NCI-H2107 treated with DMSO at 0.1 percent for 48 hours (cell line): ENCODE data around the gene NUDT4B.
"Not testable (repeated sequence)": the region's sequence is repeated elsewhere in the genome, so short reads cannot be mapped to it uniquely, and the experiment has no call there.

Source experiments
- DNase-seq: peaks from one replicate; lab custom pipeline; 2025; ENCODE audit not compliant: unreplicated experiment; lab: John Stamatoyannopoulos, UW

Gene NUDT4B

DNA sequence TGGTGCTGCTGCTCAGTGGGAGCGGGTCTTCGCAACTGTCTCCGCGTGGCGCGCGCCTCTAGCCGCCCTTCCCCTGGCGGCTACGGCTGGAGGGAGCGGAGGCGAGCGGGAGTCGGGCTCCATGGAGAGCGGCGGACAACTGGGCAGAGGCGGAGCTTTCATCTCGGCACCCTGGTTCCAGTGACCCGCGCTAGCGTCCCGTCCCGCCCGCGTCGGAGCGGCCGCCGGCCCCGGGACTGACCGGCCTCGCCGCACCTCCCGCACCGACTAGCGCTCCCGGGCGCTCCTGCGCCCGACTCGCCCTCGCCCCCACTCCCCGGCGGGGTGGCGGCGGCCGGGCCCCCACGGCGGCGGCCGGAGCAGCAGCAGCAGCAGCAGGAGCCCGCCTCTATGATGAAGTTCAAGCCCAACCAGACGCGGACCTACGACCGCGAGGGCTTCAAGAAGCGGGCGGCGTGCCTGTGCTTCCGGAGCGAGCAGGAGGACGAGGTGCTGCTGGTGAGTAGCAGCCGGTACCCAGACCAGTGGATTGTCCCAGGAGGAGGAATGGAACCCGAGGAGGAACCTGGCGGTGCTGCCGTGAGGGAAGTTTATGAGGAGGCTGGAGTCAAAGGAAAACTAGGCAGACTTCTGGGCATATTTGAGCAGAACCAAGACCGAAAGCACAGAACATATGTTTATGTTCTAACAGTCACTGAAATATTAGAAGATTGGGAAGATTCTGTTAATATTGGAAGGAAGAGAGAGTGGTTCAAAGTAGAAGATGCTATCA lies at the start of gene NUDT4B:
Gene NUDT4B (plus strand): TSS at position 212 of the 772 bp plus-strand sequence. CDS start 179 bp downstream, at position 391.
- not testable (repeated sequence) for DNase-seq

GRCh38 chr1:148699357-148699756 lies 49.2 kb upstream of the NUDT4B start:
- DNase-seq = not testable (repeated sequence)

- DNase-seq = not testable (repeated sequence)
These were observed 46.3 kb upstream of the NUDT4B start for GRCh38 chr1:148702242-148702641.

- not testable (repeated sequence) for DNase-seq
These were observed 44.5 kb upstream of the NUDT4B start for GRCh38 chr1:148703973-148704591.

DNA sequence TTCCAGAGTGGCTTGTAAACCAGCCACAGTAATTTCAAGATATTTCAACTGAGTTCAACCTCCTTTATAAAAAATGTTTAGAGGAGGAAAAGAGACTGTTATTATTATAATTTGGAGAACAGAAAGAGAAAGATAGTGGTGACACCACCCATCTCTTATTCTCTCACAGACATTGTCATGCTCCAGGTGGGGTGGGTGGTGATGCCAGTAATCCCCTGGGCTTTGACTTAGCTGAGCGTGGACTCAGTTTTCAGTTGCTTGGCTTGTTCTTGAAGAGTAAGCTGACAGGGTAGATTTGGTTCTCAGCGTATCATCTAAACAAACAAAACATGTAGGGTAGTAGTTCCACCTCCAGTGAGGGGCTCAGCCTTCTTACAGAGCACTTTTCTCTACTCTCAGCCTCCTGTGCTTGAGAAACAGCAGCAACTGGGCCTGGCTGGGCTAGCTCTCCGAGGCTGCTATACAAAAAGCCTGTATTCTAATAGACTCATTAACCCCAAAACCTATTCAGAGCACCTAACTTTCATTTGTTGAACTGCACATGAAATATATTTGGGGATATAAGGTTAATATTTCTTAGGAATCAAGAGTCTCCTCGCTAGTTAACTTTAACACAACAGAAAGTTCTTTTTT lies 43.1 kb upstream of the NUDT4B start:
- DNase-seq = not testable (repeated sequence)

DNA sequence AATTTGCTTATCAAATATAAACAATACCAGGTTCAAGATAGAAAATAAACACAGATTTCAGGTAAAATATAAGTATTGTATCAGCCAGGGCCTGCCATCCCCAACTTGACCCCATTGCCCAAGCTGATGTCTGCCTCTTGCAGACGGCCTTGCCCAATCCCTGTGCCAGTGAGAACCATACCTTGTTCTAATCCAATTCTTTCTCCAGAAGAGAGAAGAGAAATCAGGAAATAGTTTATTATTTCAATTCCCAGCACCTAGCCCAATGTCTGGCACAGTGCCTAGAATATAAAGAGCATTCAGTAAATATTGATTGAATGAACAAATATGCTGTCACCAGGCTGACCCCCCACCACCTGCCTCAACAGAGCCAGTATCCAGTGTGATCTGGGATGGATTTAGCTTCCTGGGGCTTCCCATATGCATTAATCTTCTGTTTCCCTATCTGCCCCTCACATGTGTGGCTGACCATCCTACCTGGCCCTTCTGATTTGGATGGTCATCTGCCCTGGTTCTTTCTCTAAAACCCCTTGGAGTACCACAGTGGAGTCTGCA lies 39.7 kb upstream of the NUDT4B start:
- DNase-seq = not testable (repeated sequence)

- not testable (repeated sequence) for DNase-seq
These were observed 37.6 kb upstream of the NUDT4B start for GRCh38 chr1:148710772-148711523.

DNA sequence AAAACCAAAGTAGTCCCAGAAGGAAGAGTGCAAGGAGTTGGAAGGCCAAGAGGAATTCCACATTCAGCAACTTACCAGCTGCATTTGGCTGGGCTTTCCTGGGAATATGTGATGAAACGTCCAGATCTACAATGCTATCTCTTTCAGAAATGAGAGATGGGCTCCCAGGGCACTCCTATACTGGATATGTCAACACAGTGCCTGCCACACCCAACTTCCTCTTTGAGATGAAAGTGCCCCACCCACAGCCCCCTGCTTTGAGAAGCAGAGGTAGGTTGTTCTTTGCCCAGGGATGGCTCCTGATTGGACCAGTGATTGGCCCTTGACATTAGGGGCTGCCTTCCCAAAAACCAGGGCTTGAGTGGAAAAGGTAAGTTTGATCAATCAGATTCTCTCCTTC lies 36.2 kb upstream of the NUDT4B start:
- DNase-seq = not testable (repeated sequence)

DNA sequence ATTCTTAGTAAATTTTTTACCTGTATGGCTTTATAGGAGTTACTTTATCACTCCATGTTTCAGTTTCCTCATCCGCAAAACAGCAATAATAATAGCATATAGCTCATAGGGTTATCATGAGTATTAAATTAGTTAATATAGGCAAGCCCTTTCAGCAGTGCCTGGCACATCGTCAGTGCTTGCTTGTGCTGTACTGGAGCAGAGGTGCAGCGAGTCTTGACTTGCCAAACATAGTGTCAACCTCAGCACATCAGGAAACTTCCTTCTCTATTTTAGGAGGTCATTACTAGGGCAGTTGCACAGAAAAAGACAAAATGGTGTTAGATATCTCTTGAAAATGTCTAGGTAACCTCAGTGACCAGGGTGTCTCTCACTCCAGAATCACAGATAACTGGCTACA lies 33.1 kb upstream of the NUDT4B start:
- DNase-seq = not testable (repeated sequence)

GRCh38 chr1:148716966-148717520 lies 31.5 kb upstream of the NUDT4B start:
- DNase-seq = not testable (repeated sequence)

GRCh38 chr1:148720918-148721317 lies 27.7 kb upstream of the NUDT4B start:
- DNase-seq = not testable (repeated sequence)

GRCh38 chr1:148722758-148723157 lies 25.8 kb upstream of the NUDT4B start:
- not testable (repeated sequence) for DNase-seq

- DNase-seq = not testable (repeated sequence)
These were observed 25.1 kb upstream of the NUDT4B start for GRCh38 chr1:148723515-148723914.

GRCh38 chr1:148724872-148725271 lies 23.7 kb upstream of the NUDT4B start:
- not testable (repeated sequence) for DNase-seq

- DNase-seq = not testable (repeated sequence)
These were observed 20.7 kb upstream of the NUDT4B start for GRCh38 chr1:148727862-148728261.

DNA sequence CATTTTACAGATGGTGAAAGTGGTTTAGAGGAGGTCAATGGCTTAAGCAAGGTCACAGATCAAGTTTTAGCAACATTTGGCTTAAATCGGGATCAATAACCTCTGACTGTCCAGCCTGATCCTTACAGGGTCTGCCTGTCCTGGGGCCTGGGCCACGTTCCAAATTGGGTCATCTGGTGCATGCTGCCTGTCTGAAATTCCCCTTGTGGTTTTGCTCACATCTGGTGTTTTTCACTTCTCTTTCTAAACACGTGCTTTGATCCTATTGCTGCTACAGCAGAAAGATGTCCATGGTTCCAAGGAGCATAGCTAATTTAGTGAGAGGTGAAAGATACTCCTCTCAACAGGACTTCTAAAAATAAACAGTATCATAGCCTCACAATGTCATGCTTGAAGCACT lies 19.4 kb upstream of the NUDT4B start:
- DNase-seq = not testable (repeated sequence)

DNA sequence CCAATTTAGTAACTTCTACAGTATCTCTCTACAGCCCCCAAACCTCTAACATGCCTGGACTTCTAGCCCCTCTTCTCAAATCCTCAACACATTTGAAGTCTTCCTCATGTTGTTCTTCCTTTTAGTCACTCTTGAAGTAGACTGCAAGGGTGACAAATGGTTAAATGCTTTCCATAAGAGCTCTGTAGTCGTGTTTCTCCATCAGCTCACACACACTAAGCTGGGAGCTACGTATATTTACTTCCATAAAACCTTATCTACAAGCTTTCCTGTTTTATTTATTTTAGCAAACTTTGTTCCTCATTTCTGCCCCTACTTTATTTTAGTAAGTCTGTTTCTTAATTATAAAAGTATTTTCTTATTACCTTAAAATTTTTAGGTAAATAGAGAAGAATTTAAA lies 19.0 kb upstream of the NUDT4B start:
- not testable (repeated sequence) for DNase-seq

GRCh38 chr1:148732277-148732676 lies 16.3 kb upstream of the NUDT4B start:
- DNase-seq = not testable (repeated sequence)

- DNase-seq = not testable (repeated sequence)
These were observed 14.8 kb upstream of the NUDT4B start for GRCh38 chr1:148733585-148734310.

GRCh38 chr1:148734311-148734662 lies 14.3 kb upstream of the NUDT4B start:
- DNase-seq = not testable (repeated sequence)
